Heart left ventricle (tissue), 13 donors: ENCODE data around the gene CD8B.
"Not testable (repeated sequence)": the region's sequence is repeated elsewhere in the genome, so short reads cannot be mapped to it uniquely, and the experiment has no call there.

ENCODE experiments used
- CTCF ChIP-seq, 12 donors: fragments of 200-600 bp; sonication (generic) in 4 of 12; IDR thresholded peaks; one replicate each; pipeline versions ENCODE4 v1.5.0 to v1.8.0; 2018 to 2022; ENCODE audit warnings: antibody characterized with exemption in 12 of 12, mild to moderate bottlenecking in 5 of 12
- POLR2A ChIP-seq, 2 donors: fragments of 450-650 bp; IDR thresholded peaks; one replicate each; pipeline ENCODE4 v1.6.1; 2017; ENCODE audit warnings: antibody characterized with exemption in 2 of 2, mild to moderate bottlenecking in 2 of 2, moderate library complexity in 2 of 2
- donor health status: ischemic (EF 13 %, LVEDD 7.1; RV severe dilation, severe dysfunction).
- donor health status: DM: no; HTN: yes; CAD: no.
- donor health status: DM: no; HTN: no; CAD: no.
- donor health status: ischemic (EF 25% LVEDD 6.9; RV normal size, moderate dysfunction).
- donor health status: ischemic (EF 25% LVEDD 5.7; RV mildly dilated, moderate dysfunction).
- donor health status: ischemic (EF 35%, LVEDD 5.7; RV mildly dilated, moderate dysfunction).
- donor health status: nonischemic (EF 11% LVEDD 7.7; RV severe dilation, severe dysfunction).
- donor health status: DM: yes; HTN: yes; CAD: no.
- donor health status: PGD.
- donor health status: ischemic (EF 29% LVEDD 5.4; RV normal size, mild dysfunction).
- donor health status: nonischemic (EF 23%, LVEDD 6.1; RV moderate dilation, normal function).

- not testable (repeated sequence) for TF ChIP-seq CTCF, POLR2A (IDR thresholded peaks at IDR 0.05)
Observed at GRCh38 chr2:86882865-86883264, 21.2 kb upstream of the CD8B start.
